Mucosa of descending colon (tissue), 3 donors: ENCODE measurements around the gene ATP6V0B. TPM values are rescaled to one million over a fixed set of nuclear protein-coding genes. Genes with fewer than 3 reads are reported as not detected.

Experiments
- ATAC-seq: fragments of 200-7000 bp; cut with Tn5 transposase; one replicate; pipeline ENCODE4 v1.9.1; 2020; ENCODE audit warnings: mild to moderate bottlenecking, moderate library complexity
- DNase-seq, 3 donors: peaks; one replicate each; pipeline ENCODE4 v3.0.0-alpha.2; 2020
- H3K36me3 ChIP-seq: fragments of 200-600 bp; one replicate; pipeline ENCODE4 v1.8.0; 2021; ENCODE audit warnings: low read depth, mild to moderate bottlenecking
- H3K4me1 ChIP-seq: fragments of 200-600 bp; one replicate; pipeline ENCODE4 v1.8.0; 2021; ENCODE audit warnings: low read depth, mild to moderate bottlenecking
- H3K4me3 ChIP-seq: fragments of 200-600 bp; one replicate; pipeline ENCODE4 v1.8.0; 2021; ENCODE audit warnings: mild to moderate bottlenecking
- H3K9me3 ChIP-seq: fragments of 200-600 bp; one replicate; pipeline ENCODE4 v1.8.0; 2021; ENCODE audit warnings: mild to moderate bottlenecking
- CTCF ChIP-seq: fragments of 200-600 bp; IDR thresholded peaks from one replicate; pipeline ENCODE4 v1.8.0; 2022; ENCODE audit warnings: antibody characterized with exemption, mild to moderate bottlenecking
- intact Hi-C, 2 donors: fragments of 100-400 bp; cut with DNase I in 1 of 2; cut with micrococcal nuclease in 1 of 2; formaldehyde crosslinking; loops; one replicate each; pipeline versions ENCODE4 v1.11.0 to v1.11.1; 2022; cut with DNase I, micrococcal nuclease
- long read RNA-seq, 2 donors: library from polyadenylated mRNA; unstranded; transcript quantifications; one replicate each; pipeline ENCODE4 v2.0.0, GENCODE V29; 2019 to 2021
- total RNA-seq, 3 donors: library from RNA; stranded (reverse); fragmentation: NEBNext Ultra II Directional in 2 of 3; extraction: Animal tissue kit (Norgen Biotek cat#: 25700) in 2 of 3; gene quantifications; one replicate each; pipeline versions ENCODE4 v1.2.1 to v1.2.4, GENCODE V29; 2021 to 2023
- donor health status: DM: no; HTN: no; CAD: no; lungs with moderate emphysema.
- donor health status: DM: no; HTN: no; CAD: no.
- donor health status: DM: no; HTN: yes; CAD: no.

ATP6V0B gene
- 100 to 1,000 TPM; 116 to 184 (median 158) TPM for total RNA-seq
- long read RNA-seq, donor 1, transcript ATP6V0B-201 (7 exons, 944 nt) = minor isoform, 9 of 90 reads
- long read RNA-seq, donor 1, transcript ATP6V0B-205 (8 exons, 1,298 nt) = major isoform, 70 of 90 reads
- long read RNA-seq, donor 1, partial matches to known transcripts = 4 of 90 reads
- long read RNA-seq, donor 1, other reads (novel, unspliced or antisense) = 4 of 90 reads
- long read RNA-seq, donor 2, transcript ATP6V0B-201 (7 exons, 944 nt) = minor isoform, 8 of 165 reads
- long read RNA-seq, donor 2, transcript ATP6V0B-205 (8 exons, 1,298 nt) = major isoform, 153 of 165 reads
- long read RNA-seq, donor 2, partial matches to known transcripts = 0 of 165 reads
- long read RNA-seq, donor 2, other reads (novel, unspliced or antisense) = 3 of 165 reads

GRCh38 chr1:43974443-43975248 lies at the start of gene ATP6V0B:
Gene ATP6V0B, plus strand, starts transcription at chr1:43974960. Its CDS starts 81 bp downstream, at chr1:43975041.
- H3K9me3 ChIP-seq = no peaks in the 10 kb centered on the region
- H3K4me3 ChIP-seq = peak within 1 kb of the TSS; percentile 93
- intact Hi-C loops = no loop called here
- peak; percentile 86 for ATAC-seq
- H3K36me3 ChIP-seq = no peaks in the 10 kb centered on the region
- DNase-seq = peak; percentile 98
- no peak for TF ChIP-seq CTCF
- H3K4me1 ChIP-seq = peaks cover 46% of the 10 kb centered on the region

DNA sequence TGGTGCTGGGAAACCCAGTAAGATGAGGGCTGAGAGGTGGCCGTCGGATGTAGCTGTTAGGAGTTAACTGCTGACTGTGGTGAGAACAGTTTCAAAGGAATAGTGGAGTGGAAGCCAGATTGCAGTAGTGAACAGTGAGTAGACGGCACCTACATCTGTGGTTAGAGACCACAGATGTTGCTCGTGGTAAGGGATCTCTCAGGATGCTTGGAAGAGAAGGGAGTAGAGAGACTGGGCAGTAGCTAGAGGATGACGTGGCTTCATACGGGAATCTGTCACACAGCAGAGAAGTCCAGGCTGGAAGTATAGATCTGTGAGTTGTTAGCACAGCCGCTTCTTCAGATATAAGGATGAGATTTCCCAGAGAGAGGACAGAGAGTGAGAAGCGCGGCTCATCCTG lies 48.9 kb upstream of the ATP6V0B start:
- intact Hi-C loops = no loop called here
- no peaks in the 10 kb centered on the region for H3K36me3 ChIP-seq
- H3K9me3 ChIP-seq = no peaks in the 10 kb centered on the region
- TF ChIP-seq CTCF = no peak
- no peak overlapping the region for H3K4me3 ChIP-seq
- DNase-seq (no peak), ATAC-seq (no peak)
- H3K4me1 ChIP-seq = no peaks in the 10 kb centered on the region

- TF ChIP-seq CTCF = peak; percentile 38
- Histone ChIP-seq H3K9me3 (no peaks in the 10 kb centered on the region), H3K4me1 (peaks cover 19% of the 10 kb centered on the region), H3K4me3 (no peak overlapping the region), H3K36me3 (no peaks in the 10 kb centered on the region)
- ATAC-seq = no peak
- intact Hi-C loops = no loop called here
- peak in 1 of 3 donors; percentile 43 for DNase-seq
These were observed 44.4 kb upstream of the ATP6V0B start for GRCh38 chr1:43930168-43930948.

- intact Hi-C loops = no loop called here
- Histone ChIP-seq H3K4me1 (peaks cover 20% of the 10 kb centered on the region), H3K36me3 (no peaks in the 10 kb centered on the region), H3K9me3 (no peaks in the 10 kb centered on the region), H3K4me3 (no peak overlapping the region)
- DNase-seq (no peak), ATAC-seq (no peak)
- TF ChIP-seq CTCF = no peak
These were observed 43.8 kb upstream of the ATP6V0B start for GRCh38 chr1:43930949-43931275.
